Gastrocnemius medialis (tissue), 4 donors: Measurements from ENCODE around the gene MAP3K20.

ENCODE experiments used
- CTCF ChIP-seq, 5 experiments: fragments of 450-650 bp in 3 of 5; fragments of 200-600 bp in 2 of 5; sonication (generic) in 2 of 5; IDR thresholded peaks in 4 of 5; conservative IDR thresholded peaks in 1 of 5; 1 replicate in 4 of 5; 2 replicates in 1 of 5; pipeline ENCODE4 v1.5.1; 2016 to 2019; ENCODE audit warnings: antibody characterized with exemption in 5 of 5, mild to moderate bottlenecking in 3 of 5, moderate library complexity in 3 of 5
- POLR2A ChIP-seq, 2 donors: fragments of 450-650 bp; IDR thresholded peaks; one replicate each; pipeline ENCODE4 v1.6.1; 2017; ENCODE audit warnings: antibody characterized with exemption in 2 of 2, mild to moderate bottlenecking in 2 of 2, moderate library complexity in 2 of 2

GRCh38 chr2:173040729-173041128 is 34.9 kb upstream of the MAP3K20 start:
- no peak for TF ChIP-seq POLR2A (IDR thresholded peaks at IDR 0.05)
- no peak for TF ChIP-seq CTCF (IDR thresholded peaks at IDR 0.05 in 4 of 5, conservative IDR thresholded peaks at IDR 0.05 in 1 of 5)
